ENCODE measurements around the gene SLC51A. TPM values are rescaled to one million over a fixed set of nuclear protein-coding genes. Genes with fewer than 3 reads are reported as not detected.

Gene SLC51A
- total and polyA plus RNA-seq, 2 donors (not counting 3 experiments of a cell fraction or from before 2014, with no cell fraction given), result not detected

- Histone ChIP-seq H3K4me3 (replicated peaks in 1 of 3; ENCODE audit: insufficient read depth in 1 of 3, low read depth in 1 of 3, low read length in 3 of 3) (no peak overlapping the region), H3K9me3 (replicated peaks; ENCODE audit: control insufficient read depth, insufficient read depth, low read length) (no peaks in the 10 kb centered on the region), H3K27me3 (ENCODE audit: control insufficient read depth in 2 of 2, insufficient read depth in 2 of 2, low read length in 2 of 2) (no peaks in the 10 kb centered on the region), H3K27ac (ENCODE audit: insufficient read depth, low read depth, low read length) (no peak overlapping the region), H3K36me3 (ENCODE audit: control insufficient read depth in 2 of 2, extremely low read depth in 1 of 2, insufficient read depth in 2 of 2, low read length in 2 of 2) (no peaks in the 10 kb centered on the region), H2AFZ (ENCODE audit: low read depth, low read length) (no peak overlapping the region), H3K79me2 (ENCODE audit: control insufficient read depth, insufficient read depth, low read length) (no peaks in the 10 kb centered on the region), H3K9me1 (replicated peaks; ENCODE audit: control insufficient read depth, extremely low read depth, insufficient read depth, low read length) (no peaks in the 10 kb centered on the region), H4K20me1 (replicated peaks; ENCODE audit: control insufficient read depth, extremely low read depth, insufficient read depth, low read length) (no peaks in the 10 kb centered on the region), H3K9ac (replicated peaks; ENCODE audit: extremely low read depth, insufficient read depth, low read length) (no peak overlapping the region), H3K4me1 (ENCODE audit: control insufficient read depth, extremely low read depth, insufficient read depth, low read length) (peaks cover 3% of the 10 kb centered on the region), H3K4me2 (ENCODE audit: insufficient read depth, low read length) (no peak overlapping the region)
- POLR2A ChIA-PET, result no interaction called here
- BruUV-seq (replicated peaks), result no TSS peak
- intact Hi-C loops (cut with micrococcal nuclease) (no loop called here), dilution Hi-C loops (cut with MboI; ENCODE audit: extremely low pct_ligation_motif_present, low sequenced_read_pairs) (no loop called here)
- TF ChIP-seq GATA2 (IDR thresholded peaks at IDR 0.05; ENCODE audit: insufficient read depth, insufficient read length, low read depth, low read length) (no peak), MYC (IDR thresholded peaks at IDR 0.05; ENCODE audit: low read depth, low read length) (no peak), JUN (IDR thresholded peaks at IDR 0.05; ENCODE audit: borderline replicate concordance, insufficient read depth, insufficient read length, low read depth) (no peak), CTCF (IDR thresholded peaks at IDR 0.05; ENCODE audit: extremely low read depth in 1 of 2, insufficient read depth in 1 of 2, low read depth in 1 of 2, low read length in 2 of 2) (no peak), POLR2A (IDR thresholded peaks at IDR 0.05; ENCODE audit: low read depth, low read length) (no peak), MAX (IDR thresholded peaks at IDR 0.05; ENCODE audit: insufficient read depth, insufficient read length) (no peak), EZH2 (IDR thresholded peaks at IDR 0.05; ENCODE audit: borderline replicate concordance, low read depth, low read length, severe bottlenecking) (no peak), FOS (IDR thresholded peaks at IDR 0.05; ENCODE audit: borderline replicate concordance, insufficient read depth, low read length) (no peak), POLR2AphosphoS5 (IDR thresholded peaks at IDR 0.05; ENCODE audit: insufficient read depth, low read depth, low read length) (no peak)
- CTCF ChIA-PET, result interaction anchor here (1.5 kb wide), 1 partner anchor 12 kb away, joined by 3 read pairs; no protein-coding TSS in a partner anchor
- DNase-seq (ENCODE audit: low read depth, low spot score), result no peak
- no peak for FAIRE-seq
Measured at GRCh38 chr3:196175116-196175625, 41.2 kb upstream of the SLC51A start.

Data from endothelial cell of umbilical vein (primary cell).